ENCODE results near the gene PRKX.
"Not testable (repeated sequence)": the region's sequence is repeated elsewhere in the genome, so short reads cannot be mapped to it uniquely, and the experiment has no call there.

PRKX gene

GRCh38 chrX:3577551-3577950 is 135.9 kb downstream of the PRKX start:
- no peak for DNase-seq (ENCODE audit: low read depth)

- DNase-seq (ENCODE audit: low read depth): no peak
Measured at GRCh38 chrX:3576886-3577501, 136.5 kb downstream of the PRKX start.

DNA sequence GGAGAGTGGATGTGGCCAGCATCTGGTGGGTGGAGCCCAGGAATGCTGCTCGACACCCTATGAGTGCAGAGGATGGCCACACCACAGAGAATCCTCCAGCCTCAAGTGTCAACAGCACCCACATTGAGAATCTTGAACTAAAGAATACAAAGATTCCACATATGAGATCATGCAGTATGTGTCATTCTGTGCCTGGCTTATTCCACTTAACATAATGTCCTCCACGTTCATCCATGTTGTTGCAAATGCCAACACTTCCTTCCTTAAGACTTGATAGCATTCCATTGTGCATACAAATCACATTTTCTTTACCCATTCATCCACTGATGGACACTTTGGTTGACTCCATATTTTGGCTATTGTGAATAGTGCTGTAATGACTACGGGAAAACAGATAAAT is 145.8 kb downstream of the PRKX start:
- DNase-seq (ENCODE audit: low read depth): no peak

- no peak for DNase-seq (ENCODE audit: low read depth)
Measured at GRCh38 chrX:3563451-3563850, 150.0 kb downstream of the PRKX start.

DNA sequence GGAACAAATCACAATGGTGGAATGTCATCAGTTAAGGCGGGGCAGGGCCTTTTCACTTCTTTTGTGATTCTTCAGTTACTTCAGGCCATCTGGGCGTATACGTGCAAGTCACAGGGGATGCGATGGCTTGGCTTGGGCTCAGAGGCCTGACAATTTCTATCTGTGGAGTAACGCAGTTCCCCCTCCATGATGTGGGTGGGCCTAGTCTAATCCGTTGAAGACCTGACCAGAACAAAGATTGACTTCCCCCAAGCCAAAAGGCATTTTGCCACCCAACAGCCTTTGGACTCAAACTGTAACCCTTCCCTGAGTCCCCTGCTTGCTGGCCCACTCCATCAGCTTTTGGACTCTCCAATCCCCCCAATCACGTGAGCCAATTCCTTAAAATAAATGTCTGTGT is 153.4 kb downstream of the PRKX start:
- not testable (repeated sequence) for DNase-seq (ENCODE audit: low read depth)

All from stimulated activated CD8-positive, alpha-beta memory T cell treated with anti-CD3 and anti-CD28 coated beads, Interleukin-12 subunit alpha, Interleukin-12 subunit beta, amount 100 ng/mL, for 4 hours (primary cell).